Activated T-cell treated with anti-CD3 and anti-CD28 coated beads, Interleukin-2, amount 50 U/mL, for 24 hours (primary cell): ENCODE data around the gene SYTL1.

Experiments used
- DNase-seq: peaks from one replicate; pipeline ENCODE4 v3.0.0-alpha.2; 2020
- H3K27ac Mint-ChIP-seq: 2 replicates; pipeline ENCODE4 v1.8.0; 2020; ENCODE audit warnings: mild to moderate bottlenecking, mixed read lengths
- H3K27me3 Mint-ChIP-seq: 2 replicates; pipeline ENCODE4 v1.8.0; 2020; ENCODE audit warnings: mixed read lengths
- H3K36me3 Mint-ChIP-seq: 2 replicates; pipeline ENCODE4 v1.8.0; 2020; ENCODE audit warnings: low read depth, mixed read lengths
- H3K4me1 Mint-ChIP-seq: 2 replicates; pipeline ENCODE4 v1.8.0; 2020; ENCODE audit warnings: low read depth, mixed read lengths
- H3K4me3 Mint-ChIP-seq: 2 replicates; pipeline ENCODE4 v1.8.0; 2020; ENCODE audit warnings: mild to moderate bottlenecking, moderate library complexity, mixed read lengths
- H3K9me3 Mint-ChIP-seq: 2 replicates; pipeline ENCODE4 v1.8.0; 2020; ENCODE audit warnings: mixed read lengths

Gene SYTL1

DNA sequence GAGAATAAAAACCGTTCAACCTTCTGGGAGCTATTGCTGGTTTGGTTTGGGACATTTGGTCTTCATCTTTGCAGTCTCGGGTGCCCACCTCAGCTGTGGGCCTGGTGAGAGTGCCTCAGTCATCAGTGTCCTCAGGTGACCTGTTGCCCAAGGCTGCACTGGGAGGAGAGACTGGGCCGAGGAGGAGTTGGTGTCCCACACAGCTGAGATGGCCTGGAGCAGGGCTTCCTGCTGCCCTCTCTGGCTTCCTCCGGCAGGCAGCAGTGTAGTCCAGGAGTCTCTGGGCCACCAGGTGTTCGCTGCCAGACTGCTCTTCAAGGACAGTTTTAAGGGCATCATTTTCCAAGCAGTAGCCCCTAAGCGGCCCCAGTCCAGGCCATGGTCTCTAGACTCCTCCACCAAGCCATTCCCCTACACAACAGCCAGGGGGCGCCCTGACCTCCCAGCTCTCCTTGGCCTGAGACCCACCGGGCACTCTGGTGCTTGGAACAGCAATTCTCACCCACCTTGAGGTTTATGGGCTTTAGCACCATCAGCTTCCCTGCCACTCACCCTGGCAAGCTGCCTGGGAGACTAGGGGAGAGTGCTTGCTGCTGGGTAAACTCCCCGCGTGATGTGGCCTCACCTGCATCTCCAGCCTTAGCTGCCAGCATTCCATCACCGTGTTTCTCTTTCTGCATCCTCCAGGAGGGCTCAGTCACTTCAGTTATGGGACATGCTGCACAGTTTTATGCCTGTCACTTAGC lies 9.1 kb upstream of the SYTL1 start:
- DNase-seq = peak; percentile 69
- Mint-ChIP-seq H3K27ac (peak overlapping the region; percentile 69), H3K4me1 (peaks cover 30% of the 10 kb centered on the region), H3K9me3 (no peaks in the 10 kb centered on the region), H3K36me3 (peaks cover 91% of the 10 kb centered on the region), H3K4me3 (no peak overlapping the region), H3K27me3 (no peaks in the 10 kb centered on the region)

DNA sequence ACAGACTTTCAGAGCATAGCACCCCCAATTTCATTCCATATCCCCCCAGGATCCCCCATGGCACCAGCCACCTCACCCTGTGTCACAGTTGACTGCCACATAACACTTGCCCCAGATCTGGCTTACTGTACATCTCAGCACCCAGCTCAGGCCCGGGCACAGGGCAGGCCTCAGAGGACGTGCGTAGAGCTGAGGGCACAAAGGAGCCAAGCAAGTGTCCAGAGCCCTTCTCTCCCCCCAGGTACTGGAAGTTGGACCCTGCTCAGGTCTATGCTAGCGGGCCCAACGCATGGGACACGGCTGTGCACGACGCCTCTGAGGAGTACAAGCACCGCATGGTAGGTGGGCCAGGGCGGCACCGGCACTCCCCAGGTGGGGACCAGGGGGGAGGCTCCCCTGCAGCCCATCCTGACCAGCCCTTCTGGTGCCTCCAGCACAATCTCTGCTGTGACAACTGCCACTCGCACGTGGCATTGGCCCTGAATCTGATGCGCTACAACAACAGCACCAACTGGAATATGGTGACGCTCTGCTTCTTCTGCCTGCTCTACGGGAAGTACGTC lies 8.0 kb upstream of the SYTL1 start:
- Mint-ChIP-seq H3K9me3 (no peaks in the 10 kb centered on the region), H3K27ac (no peak overlapping the region), H3K4me3 (no peak overlapping the region), H3K4me1 (peaks cover 19% of the 10 kb centered on the region), H3K27me3 (no peaks in the 10 kb centered on the region), H3K36me3 (peaks cover 87% of the 10 kb centered on the region)
- no peak for DNase-seq

- Mint-ChIP-seq H3K27me3 (no peaks in the 10 kb centered on the region), H3K4me1 (peaks cover 26% of the 10 kb centered on the region), H3K36me3 (peaks cover 74% of the 10 kb centered on the region), H3K27ac (peak overlapping the region; percentile 50), H3K9me3 (no peaks in the 10 kb centered on the region), H3K4me3 (no peak overlapping the region)
- no peak for DNase-seq
Measured at GRCh38 chr1:27335506-27336422, 6.1 kb upstream of the SYTL1 start.

GRCh38 chr1:27336756-27337155 lies 5.1 kb upstream of the SYTL1 start:
- Mint-ChIP-seq H3K4me1 (peaks cover 32% of the 10 kb centered on the region), H3K36me3 (peaks cover 64% of the 10 kb centered on the region), H3K27me3 (no peaks in the 10 kb centered on the region), H3K9me3 (no peaks in the 10 kb centered on the region), H3K4me3 (no peak overlapping the region), H3K27ac (no peak overlapping the region)
- no peak for DNase-seq

DNA sequence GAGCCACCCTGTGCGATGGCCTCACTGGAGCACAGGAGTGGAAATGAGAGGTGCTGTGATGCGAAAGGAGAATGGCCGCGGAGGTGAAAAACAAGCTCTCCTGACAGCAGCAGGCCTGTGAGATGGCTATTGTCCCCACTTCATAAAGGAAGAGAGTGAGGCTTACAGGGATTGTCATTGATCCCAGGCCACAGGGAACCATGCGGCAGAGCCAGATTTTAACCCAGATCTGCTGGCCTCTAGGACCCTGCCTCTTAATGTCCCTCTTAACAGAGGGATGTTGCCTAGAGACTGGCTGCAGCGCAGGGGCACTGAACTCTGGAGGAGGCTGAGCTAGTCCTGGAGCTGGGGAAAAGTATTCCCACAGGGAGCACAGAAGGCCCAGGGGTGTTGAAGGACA lies 3.1 kb upstream of the SYTL1 start:
- no peak for DNase-seq
- H3K36me3 Mint-ChIP-seq = peaks cover 45% of the 10 kb centered on the region
- H3K27ac Mint-ChIP-seq = peak overlapping the region; percentile 86
- no peaks in the 10 kb centered on the region for H3K9me3 Mint-ChIP-seq
- peaks cover 44% of the 10 kb centered on the region for H3K4me1 Mint-ChIP-seq
- no peaks in the 10 kb centered on the region for H3K27me3 Mint-ChIP-seq
- H3K4me3 Mint-ChIP-seq = no peak overlapping the region

GRCh38 chr1:27339213-27339612 lies 2.6 kb upstream of the SYTL1 start:
- H3K36me3 Mint-ChIP-seq = peaks cover 40% of the 10 kb centered on the region
- no peak overlapping the region for H3K4me3 Mint-ChIP-seq
- no peaks in the 10 kb centered on the region for H3K9me3 Mint-ChIP-seq
- H3K27ac Mint-ChIP-seq = peak overlapping the region; percentile 86
- peaks cover 49% of the 10 kb centered on the region for H3K4me1 Mint-ChIP-seq
- no peak for DNase-seq
- H3K27me3 Mint-ChIP-seq = no peaks in the 10 kb centered on the region

DNA sequence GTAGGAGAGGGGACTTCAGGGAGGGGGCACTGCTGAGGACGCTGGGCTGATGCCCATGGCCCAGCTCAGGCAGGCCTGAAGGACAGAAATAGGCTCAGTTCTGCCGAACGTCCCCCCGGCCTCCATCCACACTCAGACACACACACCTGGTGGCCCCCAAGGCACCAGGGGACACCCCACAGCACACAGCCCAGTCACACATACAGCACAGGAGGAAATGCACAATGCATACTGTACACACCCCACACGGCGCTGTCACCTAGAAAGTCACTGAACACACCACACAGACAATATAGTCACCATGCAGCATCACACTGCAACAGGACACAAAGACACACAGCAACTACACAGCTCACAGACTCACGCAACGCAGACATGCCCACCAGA lies 562 bp downstream of the SYTL1 start:
- peaks cover 62% of the 10 kb centered on the region for H3K4me1 Mint-ChIP-seq
- peaks cover 16% of the 10 kb centered on the region for H3K36me3 Mint-ChIP-seq
- H3K27me3 Mint-ChIP-seq = no peaks in the 10 kb centered on the region
- peak; percentile 60 for DNase-seq
- H3K27ac Mint-ChIP-seq = peak overlapping the region; percentile 87
- no peaks in the 10 kb centered on the region for H3K9me3 Mint-ChIP-seq
- H3K4me3 Mint-ChIP-seq = peak overlapping the region; percentile 79

- peak; percentile 72 for DNase-seq
- H3K36me3 Mint-ChIP-seq = peaks cover 13% of the 10 kb centered on the region
- H3K27ac Mint-ChIP-seq = peak overlapping the region; percentile 87
- H3K4me3 Mint-ChIP-seq = peak overlapping the region; percentile 79
- H3K27me3 Mint-ChIP-seq = no peaks in the 10 kb centered on the region
- peaks cover 65% of the 10 kb centered on the region for H3K4me1 Mint-ChIP-seq
- no peaks in the 10 kb centered on the region for H3K9me3 Mint-ChIP-seq
Measured at GRCh38 chr1:27342778-27343638, 1.2 kb downstream of the SYTL1 start.

DNA sequence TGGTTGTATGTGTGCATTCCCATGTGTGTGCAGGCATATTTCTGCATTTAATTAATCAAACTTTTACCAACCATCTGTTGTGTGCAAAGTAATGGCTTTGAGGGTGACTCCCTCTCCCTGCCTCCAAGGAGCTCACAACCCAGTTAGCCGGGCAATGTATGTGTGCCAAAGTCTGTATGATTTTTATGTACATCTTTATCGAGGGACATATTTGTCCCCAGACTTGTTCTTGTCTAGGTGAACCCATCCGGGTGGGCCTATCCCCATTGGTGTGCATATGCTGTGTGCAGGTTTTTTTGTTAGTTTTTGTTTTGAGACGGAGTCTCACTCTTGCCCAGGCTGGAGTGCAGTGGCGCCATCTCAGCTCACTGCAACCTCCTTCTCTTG lies 1.8 kb downstream of the SYTL1 start:
- Mint-ChIP-seq H3K27ac (peak overlapping the region; percentile 87), H3K9me3 (no peaks in the 10 kb centered on the region), H3K36me3 (peaks cover 10% of the 10 kb centered on the region), H3K4me1 (peaks cover 65% of the 10 kb centered on the region), H3K4me3 (peak overlapping the region; percentile 79), H3K27me3 (no peaks in the 10 kb centered on the region)
- DNase-seq = no peak

DNA sequence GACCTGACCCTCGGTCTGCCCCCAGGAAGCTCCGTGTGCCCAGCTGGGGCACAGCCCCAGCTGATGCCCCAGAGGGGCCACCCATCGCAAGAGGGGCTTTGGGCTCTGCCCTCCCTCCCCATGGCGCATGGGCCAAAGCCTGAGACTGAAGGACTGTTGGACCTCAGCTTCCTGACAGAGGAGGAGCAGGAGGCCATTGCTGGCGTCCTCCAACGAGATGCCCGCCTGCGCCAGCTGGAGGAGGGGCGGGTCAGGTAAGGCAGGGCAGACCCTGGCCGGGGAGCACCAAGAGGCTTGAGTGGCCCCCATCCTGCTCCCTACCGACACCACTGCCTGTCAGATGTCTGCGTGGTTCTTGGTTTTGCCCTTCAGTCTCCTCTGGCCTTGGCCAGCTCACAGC lies 3.5 kb downstream of the SYTL1 start:
- Mint-ChIP-seq H3K9me3 (no peaks in the 10 kb centered on the region), H3K36me3 (peaks cover 6% of the 10 kb centered on the region), H3K27ac (peak overlapping the region; percentile 10), H3K4me3 (no peak overlapping the region), H3K27me3 (no peaks in the 10 kb centered on the region), H3K4me1 (peaks cover 58% of the 10 kb centered on the region)
- no peak for DNase-seq

- H3K9me3 Mint-ChIP-seq = no peaks in the 10 kb centered on the region
- H3K4me1 Mint-ChIP-seq = peaks cover 50% of the 10 kb centered on the region
- no peak overlapping the region for H3K4me3 Mint-ChIP-seq
- no peak overlapping the region for H3K27ac Mint-ChIP-seq
- no peaks in the 10 kb centered on the region for H3K27me3 Mint-ChIP-seq
- peaks cover 6% of the 10 kb centered on the region for H3K36me3 Mint-ChIP-seq
- DNase-seq = no peak
Measured at GRCh38 chr1:27346357-27346756, 4.5 kb downstream of the SYTL1 start.

- H3K27ac Mint-ChIP-seq = no peak overlapping the region
- H3K4me1 Mint-ChIP-seq = peaks cover 43% of the 10 kb centered on the region
- no peak for DNase-seq
- H3K36me3 Mint-ChIP-seq = peaks cover 6% of the 10 kb centered on the region
- H3K9me3 Mint-ChIP-seq = no peaks in the 10 kb centered on the region
- H3K27me3 Mint-ChIP-seq = no peaks in the 10 kb centered on the region
- H3K4me3 Mint-ChIP-seq = no peak overlapping the region
Measured at GRCh38 chr1:27346991-27347624, 5.3 kb downstream of the SYTL1 start.

DNA sequence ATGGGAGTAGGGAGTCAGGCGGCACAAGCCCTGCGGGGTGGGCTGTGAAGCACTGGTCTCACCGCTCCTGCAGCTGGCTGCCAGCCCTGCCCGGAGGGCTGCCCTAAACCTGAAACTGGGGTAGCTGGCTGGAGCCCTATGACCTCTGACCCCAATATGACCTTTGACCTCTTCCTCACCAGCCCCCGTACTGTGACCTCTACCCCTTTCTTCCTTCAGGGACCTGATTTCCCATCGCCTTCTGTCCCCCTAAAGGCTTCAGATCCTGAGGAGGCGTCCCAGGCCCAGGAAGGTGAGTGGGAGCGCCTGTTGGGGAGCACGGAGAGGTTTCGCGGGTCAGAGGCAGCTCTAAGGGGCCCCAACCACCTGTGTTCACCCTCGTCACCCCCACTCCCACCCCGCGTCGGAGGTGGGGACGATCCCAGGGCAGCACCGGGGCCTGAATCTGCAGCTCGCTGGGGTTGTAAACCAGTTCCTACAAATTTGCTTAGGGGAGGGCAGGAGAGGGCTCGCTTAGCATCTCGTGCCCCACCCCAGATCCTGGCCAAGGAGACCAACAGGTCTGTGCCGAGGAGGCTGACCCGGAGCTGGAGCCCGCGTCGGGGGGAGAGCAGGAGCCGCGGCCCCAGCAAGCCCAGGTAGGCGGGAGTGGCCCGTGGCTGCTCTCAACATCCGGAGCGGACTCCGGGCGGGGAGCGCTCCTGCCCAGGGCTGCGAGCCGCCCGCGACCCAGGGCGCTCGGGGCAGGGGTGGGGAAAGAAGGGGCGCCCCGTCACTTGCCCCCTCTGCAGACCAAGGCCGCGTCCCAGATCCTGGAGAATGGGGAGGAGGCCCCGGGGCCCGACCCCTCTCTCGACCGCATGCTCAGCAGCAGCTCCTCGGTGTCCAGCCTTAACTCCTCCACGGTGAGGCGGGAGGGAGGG lies 7.3 kb downstream of the SYTL1 start:
- peak; percentile 65 for DNase-seq

More for the DNA sequence above, 7.3 kb downstream of the SYTL1 start:
- no peaks in the 10 kb centered on the region for H3K9me3 Mint-ChIP-seq
- peaks cover 23% of the 10 kb centered on the region for H3K4me1 Mint-ChIP-seq
- peak overlapping the region; percentile 55 for H3K27ac Mint-ChIP-seq
- no peaks in the 10 kb centered on the region for H3K27me3 Mint-ChIP-seq
- H3K36me3 Mint-ChIP-seq = peaks cover 9% of the 10 kb centered on the region
- H3K4me3 Mint-ChIP-seq = peak overlapping the region; percentile 54
